ENCODE data around the gene BLOC1S1.

The BLOC1S1 gene

GRCh38 chr12:55688716-55689655, 26.9 kb upstream of the BLOC1S1 start:
- TF ChIP-seq TAF1 (IDR thresholded peaks at IDR 0.05; ENCODE audit: low read depth) = no peak

GRCh38 chr12:55692631-55693322, 23.1 kb upstream of the BLOC1S1 start:
- TF ChIP-seq USF1 (IDR thresholded peaks at IDR 0.05) (no peak), CEBPB (IDR thresholded peaks at IDR 0.05) (no peak), YY1 (IDR thresholded peaks at IDR 0.05; ENCODE audit: low read depth) (no peak), TAF1 (IDR thresholded peaks at IDR 0.05; ENCODE audit: low read depth) (no peak), ZBTB7A (IDR thresholded peaks at IDR 0.05; ENCODE audit: low read depth) (no peak)

GRCh38 chr12:55693323-55694187, 22.3 kb upstream of the BLOC1S1 start:
- no peak for TF ChIP-seq CREB1 (IDR thresholded peaks at IDR 0.05; ENCODE audit: low read depth)
- TF ChIP-seq MAX (IDR thresholded peaks at IDR 0.05) = no peak
- no peak for TF ChIP-seq FOXM1 (IDR thresholded peaks at IDR 0.05; ENCODE audit: borderline replicate concordance, low read depth)
- TF ChIP-seq TEAD4 (IDR thresholded peaks at IDR 0.05) = no peak
- no peak for TF ChIP-seq ZBTB7A (IDR thresholded peaks at IDR 0.05; ENCODE audit: low read depth)
- TF ChIP-seq TAF1 (IDR thresholded peaks at IDR 0.05; ENCODE audit: low read depth) = no peak
- no peak for TF ChIP-seq YY1 (IDR thresholded peaks at IDR 0.05; ENCODE audit: low read depth)
- TF ChIP-seq EGR1 (IDR thresholded peaks at IDR 0.05) = no peak
- TF ChIP-seq USF1 (IDR thresholded peaks at IDR 0.05) = no peak
- TF ChIP-seq RAD21 (IDR thresholded peaks at IDR 0.05; ENCODE audit: low read depth) = no peak

- TF ChIP-seq USF1 (IDR thresholded peaks at IDR 0.05) = no peak
These were observed 21.7 kb upstream of the BLOC1S1 start for GRCh38 chr12:55694188-55694515.

GRCh38 chr12:55694651-55695050, 21.2 kb upstream of the BLOC1S1 start:
- no peak for TF ChIP-seq RAD21 (IDR thresholded peaks at IDR 0.05; ENCODE audit: low read depth)
- no peak for TF ChIP-seq NFIC (IDR thresholded peaks at IDR 0.05)
- no peak for TF ChIP-seq CEBPB (IDR thresholded peaks at IDR 0.05)
- no peak for TF ChIP-seq TAF1 (IDR thresholded peaks at IDR 0.05; ENCODE audit: low read depth)
- no peak for TF ChIP-seq TCF12 (IDR thresholded peaks at IDR 0.05; ENCODE audit: low read depth)
- no peak for TF ChIP-seq EGR1 (IDR thresholded peaks at IDR 0.05)
- TF ChIP-seq EP300 (IDR thresholded peaks at IDR 0.05; ENCODE audit: borderline replicate concordance) = no peak
- TF ChIP-seq FOXM1 (IDR thresholded peaks at IDR 0.05; ENCODE audit: borderline replicate concordance, low read depth) = no peak
- TF ChIP-seq CREB1 (IDR thresholded peaks at IDR 0.05; ENCODE audit: low read depth) = no peak
- TF ChIP-seq USF1 (IDR thresholded peaks at IDR 0.05) = no peak
- TF ChIP-seq TEAD4 (IDR thresholded peaks at IDR 0.05) = no peak
- no peak for TF ChIP-seq MAX (IDR thresholded peaks at IDR 0.05)

GRCh38 chr12:55695349-55695748, 20.5 kb upstream of the BLOC1S1 start:
- TF ChIP-seq TCF12 (IDR thresholded peaks at IDR 0.05; ENCODE audit: low read depth) (no peak), REST (IDR thresholded peaks at IDR 0.05; ENCODE audit: low read depth) (no peak), YY1 (IDR thresholded peaks at IDR 0.05; ENCODE audit: low read depth) (no peak), EP300 (IDR thresholded peaks at IDR 0.05; ENCODE audit: borderline replicate concordance) (no peak), FOXM1 (IDR thresholded peaks at IDR 0.05; ENCODE audit: borderline replicate concordance, low read depth) (no peak), ZBTB7A (IDR thresholded peaks at IDR 0.05; ENCODE audit: low read depth) (no peak), NFIC (IDR thresholded peaks at IDR 0.05) (no peak), TAF1 (IDR thresholded peaks at IDR 0.05; ENCODE audit: low read depth) (no peak), TEAD4 (IDR thresholded peaks at IDR 0.05) (no peak), USF1 (IDR thresholded peaks at IDR 0.05) (no peak), EGR1 (IDR thresholded peaks at IDR 0.05) (no peak), RAD21 (IDR thresholded peaks at IDR 0.05; ENCODE audit: low read depth) (no peak), CREB1 (IDR thresholded peaks at IDR 0.05; ENCODE audit: low read depth) (no peak), CEBPB (IDR thresholded peaks at IDR 0.05) (no peak), MAX (IDR thresholded peaks at IDR 0.05) (no peak)

All from Ishikawa (cell line).